MCF 10A (cell line): ENCODE measurements around the gene GSTO2. TPM values are rescaled to one million over a fixed set of nuclear protein-coding genes. Genes with fewer than 3 reads are reported as not detected.

Source experiments
- BruUV-seq: library from RNA; stranded (reverse); fragments of 400-500 nt; replicated peaks from 2 replicates; lab custom pipeline; 2021; lab: Mats Ljungman, UMichigan
- CTCF ChIA-PET: fragments of 300-600 bp; sonication (Branson Sonifier 250); formaldehyde crosslinking; extraction: SDS; loops from one replicate; lab custom pipeline; 2021; ENCODE audit warnings: antibody characterized with exemption, inconsistent platforms; lab: Yijun Ruan, JAX
- POLR2A ChIA-PET: fragments of 300-600, 350-650 bp; sonication (Branson Sonifier 250); formaldehyde crosslinking; extraction: SDS; loops from one replicate; lab custom pipeline; 2020; ENCODE audit warnings: antibody characterized with exemption, inconsistent platforms; lab: Yijun Ruan, JAX
- DNase-seq: peaks from one replicate; pipeline ENCODE4 v3.0.0-alpha.2; 2018; ENCODE audit not compliant: unreplicated experiment
- H3K27ac Mint-ChIP-seq: one replicate; pipeline ENCODE4 v1.8.0; 2022; ENCODE audit warnings: mild to moderate bottlenecking, low read depth, mixed read lengths; ENCODE audit not compliant: unreplicated experiment
- H3K27me3 Mint-ChIP-seq: one replicate; pipeline ENCODE4 v1.8.0; 2022; ENCODE audit warnings: mixed read lengths; ENCODE audit not compliant: insufficient read depth, unreplicated experiment
- H3K36me3 Mint-ChIP-seq: one replicate; pipeline ENCODE4 v1.8.0; 2022; ENCODE audit warnings: mild to moderate bottlenecking, moderate library complexity, mixed read lengths; ENCODE audit not compliant: insufficient read depth, unreplicated experiment
- H3K4me1 Mint-ChIP-seq: one replicate; pipeline ENCODE4 v1.8.0; 2022; ENCODE audit warnings: mixed read lengths; ENCODE audit not compliant: insufficient read depth, unreplicated experiment
- H3K4me3 Mint-ChIP-seq: one replicate; pipeline ENCODE4 v1.8.0; 2022; ENCODE audit warnings: mild to moderate bottlenecking, moderate library complexity, mixed read lengths; ENCODE audit not compliant: unreplicated experiment
- H3K9me3 Mint-ChIP-seq: one replicate; pipeline ENCODE4 v1.8.0; 2022; ENCODE audit warnings: mixed read lengths; ENCODE audit not compliant: unreplicated experiment
- CTCF ChIP-seq: fragments of 200-600 bp; IDR thresholded peaks from one replicate; pipeline ENCODE4 v1.8.0; 2022; ENCODE audit warnings: antibody characterized with exemption, mild to moderate bottlenecking; ENCODE audit not compliant: unreplicated experiment
- intact Hi-C: fragments of 100-400 bp; cut with micrococcal nuclease; formaldehyde crosslinking; loops from 2 replicates; pipeline ENCODE4 v1.14.1; 2022
- total RNA-seq: library from RNA; stranded (reverse); gene quantifications from 2 replicates; pipeline ENCODE4 v1.2.3, GENCODE V29; 2022

GSTO2 gene
- total RNA-seq, 1 experiment from 2014 or later, result 40.9 TPM

DNA sequence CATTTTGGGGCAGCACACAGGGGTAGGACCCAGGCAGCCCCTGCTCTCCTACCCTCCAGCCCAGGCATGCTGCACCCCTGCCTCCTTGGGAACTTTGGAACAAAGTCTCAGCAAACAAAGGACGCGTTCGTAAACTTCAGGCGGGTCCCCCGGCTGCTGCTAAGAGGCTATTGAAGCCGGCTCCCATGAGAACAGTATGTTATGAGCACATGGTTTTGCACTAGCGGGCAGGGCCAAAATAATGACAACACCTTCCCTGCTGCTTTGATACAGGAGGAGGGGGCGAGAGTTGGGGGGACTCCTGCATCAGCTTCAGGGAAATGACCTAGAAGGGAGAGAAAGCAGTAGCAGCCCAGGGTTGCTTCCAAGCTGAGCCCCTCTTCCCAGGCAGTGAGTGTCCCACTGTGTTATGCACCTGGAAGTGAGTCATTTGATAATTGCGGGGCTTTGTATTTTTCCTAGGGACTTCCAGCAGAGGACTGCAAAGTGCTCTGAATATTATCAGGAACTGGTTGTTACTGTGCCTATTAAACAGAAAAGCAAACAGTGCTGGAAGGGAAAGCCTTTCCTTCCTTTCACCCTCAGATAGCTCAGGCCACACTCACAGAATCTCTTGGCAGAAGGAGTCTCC is 62.3 kb downstream of the GSTO2 start:
- DNase-seq, result peak; percentile 55
- no peak for TF ChIP-seq CTCF
- H3K27me3 Mint-ChIP-seq, result no peaks in the 10 kb centered on the region
- no peak overlapping the region for H3K4me3 Mint-ChIP-seq
- peaks cover 75% of the 10 kb centered on the region for H3K4me1 Mint-ChIP-seq
- H3K27ac Mint-ChIP-seq, result peak overlapping the region; percentile 95
- ChIA-PET POLR2A (interaction anchor here (0.7 to 5.8 kb wide), 11 partner anchors 7 to 77 kb away, joined by 3 to 124 read pairs (median 18); partner anchors contain the start of genes GSTO1 and ITPRIP), CTCF (interaction anchor here (0.6 to 10.5 kb wide), 8 partner anchors 10 to 57 kb away, joined by 3 to 79 read pairs (median 4); no protein-coding TSS in a partner anchor)
- no TSS peak for BruUV-seq
- intact Hi-C loops, result loop anchor here (10.0 kb wide), 1 partner anchor 447 kb away; no protein-coding TSS in a partner anchor
- no peaks in the 10 kb centered on the region for H3K9me3 Mint-ChIP-seq
- peaks cover 10% of the 10 kb centered on the region for H3K36me3 Mint-ChIP-seq

DNA sequence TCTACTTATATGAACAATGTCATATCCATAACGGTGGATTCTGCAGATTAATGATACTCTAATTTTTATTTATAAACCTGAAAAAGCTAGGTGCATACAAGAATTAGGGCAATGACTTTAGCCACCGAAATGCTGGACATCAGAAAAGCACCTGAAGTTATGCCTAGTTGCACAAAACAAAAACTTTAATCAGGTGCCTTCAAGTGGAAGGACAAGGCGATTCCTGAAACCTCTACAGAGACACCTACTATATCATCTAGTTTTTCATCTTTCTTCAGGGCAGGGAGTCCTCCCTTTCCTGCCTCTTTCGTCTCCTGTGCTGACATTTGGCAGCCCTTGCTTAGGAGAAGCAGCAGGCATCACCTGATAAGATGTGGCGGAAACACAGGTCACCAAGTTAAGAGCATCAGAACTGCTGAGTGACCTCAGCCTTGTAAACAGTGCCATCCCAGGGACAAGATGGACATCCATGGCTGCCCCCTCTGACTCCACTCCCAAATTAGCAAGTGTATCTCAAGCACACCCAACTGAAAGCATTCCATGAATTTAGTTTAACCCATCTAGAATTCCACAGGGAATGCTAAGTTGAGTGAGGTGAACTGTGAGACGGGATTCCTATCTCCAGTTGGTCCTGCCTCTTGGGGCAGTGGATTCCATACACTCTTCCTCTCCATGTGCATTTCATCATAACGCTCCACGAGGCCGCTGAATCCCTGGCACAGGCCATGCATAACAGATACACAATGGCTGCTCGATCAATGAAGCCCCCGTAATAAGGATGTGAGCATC is 63.5 kb downstream of the GSTO2 start:
- H3K4me3 Mint-ChIP-seq, result no peak overlapping the region
- TF ChIP-seq CTCF, result no peak
- H3K27me3 Mint-ChIP-seq, result no peaks in the 10 kb centered on the region
- no peak for DNase-seq
- H3K9me3 Mint-ChIP-seq, result no peaks in the 10 kb centered on the region
- H3K4me1 Mint-ChIP-seq, result peaks cover 69% of the 10 kb centered on the region
- BruUV-seq, result no TSS peak
- peak overlapping the region; percentile 95 for H3K27ac Mint-ChIP-seq
- intact Hi-C loops, result loop anchor here (10.0 kb wide), 1 partner anchor 448 kb away; no protein-coding TSS in a partner anchor
- H3K36me3 Mint-ChIP-seq, result peaks cover 6% of the 10 kb centered on the region
- ChIA-PET POLR2A (interaction anchor here (0.6 to 5.8 kb wide), 6 partner anchors 8 to 32 kb away, joined by 3 to 124 read pairs (median 13); no protein-coding TSS in a partner anchor), CTCF (interaction anchor here (0.6 to 10.5 kb wide), 5 partner anchors 18 to 58 kb away, joined by 3 to 79 read pairs (median 3); no protein-coding TSS in a partner anchor)

GRCh38 chr10:104333032-104333727 is 64.2 kb downstream of the GSTO2 start:
- Mint-ChIP-seq H3K9me3 (no peaks in the 10 kb centered on the region), H3K4me1 (peaks cover 62% of the 10 kb centered on the region), H3K27ac (peak overlapping the region; percentile 46), H3K36me3 (peaks cover 6% of the 10 kb centered on the region), H3K27me3 (no peaks in the 10 kb centered on the region), H3K4me3 (no peak overlapping the region)
- no TSS peak for BruUV-seq
- ChIA-PET POLR2A (interaction anchor here (6.9 kb wide), 1 partner anchor 12 kb away, joined by 146 read pairs; no protein-coding TSS in a partner anchor), CTCF (interaction anchor here (1.3 to 10.5 kb wide), 3 partner anchors 17 to 50 kb away, joined by 3 to 79 read pairs (median 5); no protein-coding TSS in a partner anchor)
- intact Hi-C loops, result loop anchor here (10.0 kb wide), 1 partner anchor 448 kb away; no protein-coding TSS in a partner anchor
- TF ChIP-seq CTCF, result no peak
- DNase-seq, result no peak
